ENCODE measurements around the gene TRERF1.

- TF ChIP-seq YY1 (IDR thresholded peaks at IDR 0.05; ENCODE audit: low read depth, low read length) (no peak), CTCF (IDR thresholded peaks at IDR 0.05; ENCODE audit: control extremely low read depth in 1 of 3, insufficient read depth in 1 of 3, low read depth in 1 of 3, low read length in 3 of 3) (no peak), SP1 (IDR thresholded peaks at IDR 0.05; ENCODE audit: low read depth, low read length) (no peak), JUND (IDR thresholded peaks at IDR 0.05; ENCODE audit: low read length) (no peak), TBP (IDR thresholded peaks at IDR 0.05; ENCODE audit: low read depth, low read length) (no peak), POLR2AphosphoS5 (IDR thresholded peaks at IDR 0.05; ENCODE audit: low read depth, low read length) (no peak), EP300 (IDR thresholded peaks at IDR 0.05; ENCODE audit: borderline replicate concordance in 1 of 2, low read depth in 2 of 2, low read length in 2 of 2) (no peak), EZH2 (IDR thresholded peaks at IDR 0.05; ENCODE audit: low read depth, low read length, severe bottlenecking) (no peak), SUZ12 (IDR thresholded peaks at IDR 0.05; ENCODE audit: low read length) (no peak), SP4 (IDR thresholded peaks at IDR 0.05; ENCODE audit: low read length) (no peak), POLR2A (IDR thresholded peaks at IDR 0.05; ENCODE audit: control extremely low read depth in 1 of 2, low read depth in 2 of 2, low read length in 2 of 2) (no peak)
These were observed 254.0 kb downstream of the TRERF1 start for GRCh38 chr6:42197555-42198362.

Data from H1 (cell line).